ENCODE measurements around the gene CNNM4.

Gene CNNM4

GRCh38 chr2:96832408-96832753 is 71.7 kb downstream of the CNNM4 start:
- no peak for DNase-seq (ENCODE audit: low read depth)

- no peak for DNase-seq (ENCODE audit: low read depth)
Observed at GRCh38 chr2:96832754-96833507, 72.2 kb downstream of the CNNM4 start.

DNA sequence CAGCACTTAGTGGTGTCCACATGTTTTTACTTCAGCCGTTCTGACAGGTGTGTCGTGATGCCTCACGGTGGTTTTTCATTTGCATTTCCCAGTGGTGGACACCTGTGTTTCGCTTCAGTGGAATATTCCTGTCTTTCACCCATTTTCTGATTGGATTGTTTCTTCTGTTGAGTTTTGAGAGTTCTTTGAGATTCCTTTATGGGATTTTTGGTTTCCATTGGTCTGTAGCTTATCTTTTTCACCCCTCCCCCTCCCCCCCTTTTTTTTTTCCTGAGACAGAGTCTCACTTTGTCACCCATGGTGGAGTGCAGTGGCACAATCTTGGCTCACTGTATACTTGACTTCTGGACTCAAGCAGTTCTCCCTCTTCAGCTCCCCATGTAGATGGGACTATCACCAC is 75.1 kb downstream of the CNNM4 start:
- no peak for DNase-seq (ENCODE audit: low read depth)

DNA sequence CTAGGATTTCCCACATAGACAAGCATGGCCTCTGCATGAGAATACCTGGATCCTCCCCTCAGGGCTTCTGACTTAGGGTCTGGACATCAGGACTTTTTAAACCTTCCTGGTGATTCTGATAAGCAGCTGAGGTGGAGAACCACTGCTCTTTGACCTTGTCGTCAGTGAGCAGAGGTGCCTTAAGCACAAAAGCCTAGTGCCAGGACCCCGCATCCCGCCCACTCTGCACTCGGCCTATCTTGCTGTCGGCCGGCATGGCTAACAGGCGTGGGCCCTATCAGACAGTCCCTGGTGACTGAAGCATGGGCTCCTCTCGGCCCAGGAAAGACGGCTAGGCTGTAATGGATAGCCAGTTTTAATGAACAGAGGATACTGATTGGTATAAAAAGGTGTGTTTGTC is 76.9 kb downstream of the CNNM4 start:
- DNase-seq (ENCODE audit: low read depth) = no peak

GRCh38 chr2:96838345-96839292 is 77.9 kb downstream of the CNNM4 start:
- no peak for DNase-seq (ENCODE audit: low read depth)

DNA sequence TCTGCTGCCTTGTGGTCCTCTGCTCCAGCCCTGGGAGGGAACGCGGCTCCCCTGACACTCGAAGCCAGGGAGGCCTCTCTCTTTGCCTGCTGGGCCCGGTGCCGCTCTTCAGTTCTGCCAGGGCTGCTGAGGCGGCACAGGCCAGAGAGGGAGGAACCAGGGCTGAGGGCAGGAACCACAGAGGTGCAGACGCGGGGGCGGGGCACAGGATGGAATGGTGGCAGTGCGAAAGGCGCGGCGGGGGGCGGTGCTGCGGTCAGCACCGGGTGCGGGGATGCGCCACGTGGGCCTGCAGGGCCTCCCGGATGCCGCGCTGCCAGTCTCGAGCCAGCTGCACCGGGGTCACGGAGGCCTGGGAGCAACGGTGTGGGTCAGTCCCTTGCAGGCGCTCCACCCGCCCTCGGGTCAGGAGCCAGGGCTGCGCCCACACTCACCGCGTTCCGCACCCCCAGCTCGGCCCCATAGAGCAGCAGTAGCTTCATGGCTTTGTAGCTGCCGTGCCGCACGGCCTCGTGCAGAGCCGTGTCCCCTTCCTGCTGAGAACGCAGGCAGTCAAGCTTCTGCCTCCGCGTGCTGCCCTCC is 78.7 kb downstream of the CNNM4 start:
- DNase-seq (ENCODE audit: low read depth) = peak; percentile 80

- DNase-seq (ENCODE audit: low read depth) = no peak
Observed at GRCh38 chr2:96839875-96840850, 79.5 kb downstream of the CNNM4 start.

DNA sequence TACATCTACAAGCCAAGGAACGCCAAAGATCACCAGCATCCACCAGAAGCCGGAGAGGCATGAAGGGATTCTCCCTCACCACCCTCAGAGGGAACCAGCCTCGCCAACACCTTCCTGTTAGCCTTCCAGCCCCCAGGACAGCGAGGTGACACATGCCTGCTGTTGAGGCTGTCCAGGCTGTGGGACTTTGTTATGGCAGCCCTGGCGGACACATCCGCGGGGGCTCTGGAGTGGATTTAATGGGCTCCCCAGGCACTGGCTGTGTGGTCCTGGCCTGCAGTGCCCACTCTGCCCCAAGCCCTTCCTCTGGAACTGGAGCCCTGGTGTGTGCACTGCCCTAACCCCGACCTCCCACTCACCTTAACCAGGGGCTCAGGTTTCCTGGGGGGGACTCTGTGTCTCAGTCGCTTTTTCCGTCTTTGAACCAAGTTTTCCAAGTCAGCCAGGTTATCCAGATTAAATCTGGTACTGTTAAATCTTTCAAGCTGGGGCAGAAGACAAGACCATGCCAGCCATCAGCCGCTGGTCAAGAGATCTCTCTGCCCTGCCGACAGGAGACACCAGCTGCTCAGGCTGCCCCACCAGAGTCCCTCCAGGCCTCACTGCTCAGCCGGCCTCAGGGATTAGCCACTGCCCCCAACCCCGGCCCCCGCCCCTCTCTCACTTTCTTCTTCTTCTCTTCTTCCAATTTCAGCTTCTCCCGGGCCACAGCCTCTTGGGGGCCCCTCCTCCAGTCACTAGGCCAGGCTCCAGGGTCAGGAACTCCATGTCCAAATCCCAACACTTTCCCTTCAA is 81.2 kb downstream of the CNNM4 start:
- no peak for DNase-seq (ENCODE audit: low read depth)

DNA sequence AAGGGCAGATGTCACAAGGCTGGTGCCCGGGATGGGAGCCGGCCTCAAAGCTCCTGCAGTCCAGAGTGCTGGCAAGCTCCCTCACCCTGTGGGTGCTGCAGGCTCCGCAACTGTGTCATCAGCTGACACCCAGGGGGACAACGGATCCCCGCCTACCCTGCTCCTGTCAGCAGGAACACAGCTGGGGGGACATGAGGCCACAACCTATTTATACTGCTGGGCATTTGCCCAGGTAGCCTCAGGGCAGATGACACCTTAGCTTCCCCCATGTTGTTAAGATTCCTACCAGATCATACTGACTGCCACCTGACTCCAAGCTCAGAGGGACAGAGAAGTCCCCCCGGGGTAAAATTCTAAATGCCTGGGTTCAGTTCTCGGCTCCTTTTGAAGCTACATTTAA is 81.9 kb downstream of the CNNM4 start:
- no peak for DNase-seq (ENCODE audit: low read depth)

DNA sequence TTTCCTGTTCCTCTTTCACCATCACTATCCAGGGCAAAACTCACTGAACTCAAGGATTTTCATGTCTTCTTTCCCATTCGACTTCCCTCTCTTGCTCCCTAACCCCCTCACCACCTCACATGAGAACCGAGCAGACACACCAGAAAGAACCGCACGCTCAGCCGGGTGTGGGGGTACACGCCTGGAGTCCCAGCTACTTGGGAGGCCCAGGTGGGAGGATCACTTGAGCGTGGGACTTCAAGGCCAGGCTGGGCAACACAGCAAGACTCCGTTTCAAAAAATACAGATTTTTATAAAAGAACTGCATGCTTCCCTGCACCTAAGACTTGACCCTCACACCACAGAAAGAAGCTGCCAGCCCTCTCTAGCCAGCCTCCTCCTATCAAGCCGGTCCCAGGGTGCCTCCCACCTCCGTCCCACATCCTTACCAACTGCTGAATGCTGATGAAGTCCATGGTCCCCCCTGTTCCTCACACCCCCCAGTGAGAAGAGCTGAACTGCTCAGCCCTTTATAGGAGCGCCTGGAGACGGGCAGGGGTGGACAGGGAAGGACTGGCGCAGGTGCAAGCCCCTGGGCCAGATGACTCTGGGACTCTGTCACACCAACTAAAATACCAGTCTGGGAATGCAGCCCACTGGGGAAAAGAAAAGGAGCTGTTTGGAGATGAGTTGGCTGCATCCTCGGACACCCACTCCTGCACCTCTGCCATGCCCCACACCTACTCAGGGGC is 83.0 kb downstream of the CNNM4 start, which contains the start of gene ANKRD23:
TSS of gene ANKRD23 (minus strand) at position 484 of the 731 bp plus-strand sequence. CDS start at position 455, 29 bp downstream.
- DNase-seq (ENCODE audit: low read depth) = no peak

DNA sequence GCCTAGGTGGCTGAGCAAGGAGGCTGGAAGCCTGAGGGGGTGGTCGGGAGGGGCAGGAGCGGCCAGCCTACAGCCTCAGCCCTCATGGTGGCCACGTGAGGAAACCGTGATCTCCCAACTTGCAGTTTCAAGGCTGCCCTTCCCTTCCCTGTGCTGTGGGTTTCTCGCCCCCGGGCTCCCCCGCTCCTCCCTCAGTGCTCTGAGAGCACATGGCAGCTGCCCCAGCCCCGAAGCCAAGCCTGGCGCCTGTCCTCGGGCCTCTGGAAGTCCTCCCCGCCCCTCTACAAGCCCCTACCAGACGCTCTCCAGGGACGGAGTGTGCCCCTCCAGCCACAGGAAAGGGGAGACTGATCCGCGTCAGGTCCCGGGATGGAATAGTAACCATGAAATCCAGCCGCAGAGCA is 83.7 kb downstream of the CNNM4 start:
- no peak for DNase-seq (ENCODE audit: low read depth)

DNA sequence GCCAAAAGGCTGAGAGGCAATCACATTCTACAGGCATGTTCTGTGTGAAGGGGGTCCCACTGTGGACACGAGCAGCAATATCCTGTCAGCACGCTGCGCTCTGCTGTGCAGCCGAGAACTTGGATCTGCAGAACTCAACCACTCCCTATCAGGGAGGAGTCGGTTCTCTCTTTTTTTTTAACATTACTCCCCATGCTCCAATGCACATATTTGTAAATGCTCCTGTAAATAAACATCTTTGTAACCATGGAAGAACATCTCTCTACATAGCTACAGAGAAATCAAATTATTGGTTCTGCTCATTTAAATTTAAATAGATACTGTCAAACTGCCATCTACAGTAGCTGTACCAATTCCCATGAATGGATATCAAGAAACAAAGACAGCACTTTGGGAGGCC is 86.1 kb downstream of the CNNM4 start:
- no peak for DNase-seq (ENCODE audit: low read depth)

DNA sequence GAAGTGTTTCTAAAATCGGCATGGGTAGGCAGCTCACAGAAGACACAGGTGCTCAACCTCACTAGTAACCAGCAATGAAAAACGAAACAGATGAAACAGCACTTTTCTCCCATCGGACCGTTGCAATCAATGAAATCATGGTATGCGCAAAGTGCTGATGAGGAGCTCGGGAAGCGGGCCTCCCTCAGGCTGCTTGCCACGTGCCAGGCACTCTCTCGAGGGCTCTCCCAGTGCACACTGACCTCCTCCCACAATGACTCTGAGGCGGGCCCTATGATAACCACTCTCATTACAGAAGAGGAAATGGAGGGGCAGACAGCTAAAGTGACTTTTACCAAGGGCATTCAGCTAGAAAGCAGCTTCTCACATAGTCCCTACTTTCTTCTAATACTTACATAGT is 86.9 kb downstream of the CNNM4 start:
- no peak for DNase-seq (ENCODE audit: low read depth)

GRCh38 chr2:96848264-96848663 is 87.6 kb downstream of the CNNM4 start:
- DNase-seq (ENCODE audit: low read depth) = no peak

- no peak for DNase-seq (ENCODE audit: low read depth)
Observed at GRCh38 chr2:96852667-96853066, 92.0 kb downstream of the CNNM4 start.

DNA sequence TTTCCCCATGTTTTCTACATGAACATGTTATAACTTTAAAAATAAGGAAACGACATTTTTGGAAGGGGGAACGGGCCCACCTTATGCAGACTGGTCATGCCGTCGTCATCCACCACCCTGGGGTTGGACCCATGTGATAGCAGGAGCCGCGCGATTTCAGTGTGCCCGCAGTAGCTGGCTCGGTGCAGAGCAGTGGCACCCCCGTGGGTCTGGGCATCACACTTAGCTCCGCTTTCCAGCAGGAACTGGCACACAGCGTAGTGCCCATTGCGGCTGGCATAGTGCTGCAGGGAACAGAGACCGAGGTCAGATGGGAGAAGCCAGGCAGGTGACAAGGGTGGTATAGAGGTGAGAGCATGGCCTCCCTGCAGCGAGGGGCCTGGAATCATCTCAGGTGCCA is 92.6 kb downstream of the CNNM4 start:
- DNase-seq (ENCODE audit: low read depth) = no peak

DNA sequence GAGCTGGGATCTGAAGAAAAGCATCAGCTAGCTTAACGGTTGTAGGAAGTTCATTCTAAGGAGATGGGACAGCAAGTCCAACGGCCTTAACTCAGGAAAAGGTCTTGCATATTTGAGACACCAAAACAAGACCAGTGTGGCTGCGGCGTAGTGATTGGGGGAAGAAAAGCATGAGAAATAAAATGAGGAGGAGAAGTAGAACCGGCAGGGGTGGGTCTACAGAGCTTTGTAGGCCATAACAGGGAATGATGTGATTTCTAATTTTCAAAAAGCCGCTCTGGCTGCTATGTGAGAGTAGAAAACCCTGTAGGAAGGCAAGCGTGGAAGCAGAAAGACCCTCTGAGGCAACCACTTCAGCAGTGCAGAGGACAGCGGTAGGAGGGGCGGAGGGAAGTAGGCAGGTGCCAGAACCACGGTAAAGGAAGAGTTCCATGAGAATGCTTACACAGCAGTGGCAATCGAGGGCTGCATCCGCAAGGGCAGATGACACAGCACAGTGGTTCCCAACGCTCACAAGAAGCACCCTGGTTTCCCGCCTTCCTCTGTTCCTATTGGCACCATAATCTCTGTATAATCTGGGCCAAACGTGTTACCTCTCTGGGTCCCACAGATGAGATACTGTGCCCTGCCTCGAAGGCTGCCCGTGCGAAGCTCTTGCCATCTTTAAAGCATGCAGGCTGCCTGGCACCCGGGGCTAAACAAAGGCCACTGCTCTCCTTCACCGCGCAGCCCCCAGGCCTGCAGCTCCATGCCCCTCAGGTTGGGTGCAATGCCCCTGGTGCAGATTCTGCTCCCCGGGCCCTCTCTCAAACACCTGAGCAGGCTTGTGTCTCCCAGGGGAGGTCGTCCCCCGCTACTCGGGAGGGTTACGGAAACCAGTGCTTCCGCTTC is 96.3 kb downstream of the CNNM4 start:
- no peak for DNase-seq (ENCODE audit: low read depth)

DNA sequence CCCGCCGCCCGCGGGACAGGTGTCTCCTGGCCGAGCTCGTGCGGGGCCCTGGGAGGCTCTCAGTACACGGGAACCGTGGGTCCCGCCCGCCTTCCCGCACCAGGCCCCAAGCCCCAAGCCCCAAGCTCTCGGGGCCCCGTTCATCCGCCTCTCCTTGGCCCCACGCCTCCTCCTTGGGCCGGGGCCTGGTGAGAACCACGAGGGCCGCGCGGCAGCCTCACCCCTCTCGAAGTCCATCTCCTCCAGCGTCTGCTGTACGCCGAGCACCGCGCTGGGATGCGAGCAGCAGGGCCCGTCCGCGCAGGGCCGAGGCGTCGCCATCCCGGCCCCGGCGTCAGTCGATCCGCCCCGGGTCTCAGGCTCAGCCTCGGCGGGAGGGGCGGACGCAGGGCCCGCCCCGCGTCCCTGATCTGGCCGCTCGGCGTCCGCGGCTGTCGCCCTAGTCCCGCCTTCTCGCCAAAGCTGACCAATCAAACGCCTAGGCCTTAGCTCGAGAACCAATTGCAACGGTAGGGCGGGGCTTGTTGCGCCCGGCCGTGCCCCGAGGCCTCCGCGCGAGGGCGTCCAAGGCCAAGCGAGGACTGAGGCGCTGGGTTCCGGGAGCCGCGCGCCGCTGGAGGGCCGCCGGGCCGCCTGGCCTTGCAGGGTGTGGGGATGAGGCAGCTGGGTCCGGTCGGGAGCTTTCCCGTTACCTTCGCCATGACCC is 97.1 kb downstream of the CNNM4 start, which contains the start of gene ANKRD39:
TSS of gene ANKRD39 (minus strand) at position 350 of the 706 bp plus-strand sequence. CDS start at position 321, 29 bp downstream.
- peak; percentile 97 for DNase-seq (ENCODE audit: low read depth)

Measured in activated T-helper 1 cell treated with Interleukin-2 at 50 U/mL for 16 hours (primary cell).